H9 (cell line): ENCODE data around the gene RFT1. TPM values are rescaled to one million over a fixed set of nuclear protein-coding genes. Genes with fewer than 3 reads are reported as not detected.

Experiments used
- DNase-seq: peaks from one replicate; pipeline ENCODE4 v3.0.0-alpha.2; 2017
- H2AFZ ChIP-seq: one replicate; pipeline ENCODE4 v1.6.1; 2013; ENCODE audit warnings: mild to moderate bottlenecking, low read length, control low read depth, moderate library complexity
- H2AK5ac ChIP-seq: 2 replicates; pipeline ENCODE4 v1.6.1; 2013; ENCODE audit warnings: low read length, control low read depth, mixed read lengths; ENCODE audit not compliant: insufficient read length
- H2BK120ac ChIP-seq: one replicate; pipeline ENCODE4 v1.6.1; 2013; ENCODE audit warnings: low read depth, mild to moderate bottlenecking, low read length, control low read depth, inconsistent platforms; ENCODE audit not compliant: poor library complexity, severe bottlenecking
- H2BK12ac ChIP-seq: 2 replicates; pipeline ENCODE4 v1.6.1; 2013; ENCODE audit warnings: low read length, control low read depth, mixed read lengths, low read depth; ENCODE audit not compliant: insufficient read length
- H2BK15ac ChIP-seq: 2 replicates; pipeline ENCODE4 v1.6.1; 2013; ENCODE audit warnings: low read depth, low read length, control low read depth
- H2BK20ac ChIP-seq: one replicate; pipeline ENCODE4 v1.6.1; 2013; ENCODE audit warnings: low read depth, mild to moderate bottlenecking, low read length, control low read depth, inconsistent platforms; ENCODE audit not compliant: poor library complexity, severe bottlenecking
- H2BK5ac ChIP-seq: 2 replicates; pipeline ENCODE4 v1.6.1; 2013; ENCODE audit warnings: low read length, control low read depth, mixed read lengths; ENCODE audit not compliant: insufficient read length
- H3K14ac ChIP-seq: 2 replicates; pipeline ENCODE4 v1.6.1; 2013; ENCODE audit warnings: low read length, control low read depth; ENCODE audit not compliant: insufficient read depth
- H3K18ac ChIP-seq: 2 replicates; pipeline ENCODE4 v1.6.1; 2013; ENCODE audit warnings: low read depth, mild to moderate bottlenecking, mixed read lengths, low read length, control low read depth; ENCODE audit not compliant: insufficient read length
- H3K23ac ChIP-seq: 2 replicates; pipeline ENCODE4 v1.6.1; 2013; ENCODE audit warnings: low read length, control low read depth, mixed read lengths, low read depth; ENCODE audit not compliant: insufficient read length
- H3K23me2 ChIP-seq: 2 replicates; pipeline ENCODE4 v1.6.1; 2013; ENCODE audit warnings: low read depth, mild to moderate bottlenecking, mixed read lengths, low read length, control low read depth; ENCODE audit not compliant: insufficient read length, poor library complexity, severe bottlenecking
- H3K27ac ChIP-seq: 2 replicates; pipeline ENCODE4 v1.5.1; 2013; ENCODE audit warnings: low read length, control low read depth, mixed read lengths, low read depth; ENCODE audit not compliant: insufficient read length
- H3K27me3 ChIP-seq: 2 replicates; pipeline ENCODE4 v1.6.1; 2013; ENCODE audit warnings: low read length, control low read depth, inconsistent platforms; ENCODE audit not compliant: insufficient read depth
- H3K4ac ChIP-seq: 2 replicates; pipeline ENCODE4 v1.6.1; 2013; ENCODE audit warnings: low read depth, mild to moderate bottlenecking, control low read depth, inconsistent platforms, low read length, moderate library complexity
- H3K4me1 ChIP-seq: 2 replicates; pipeline ENCODE4 v1.6.1; 2013; ENCODE audit warnings: low read length, control low read depth, inconsistent platforms; ENCODE audit not compliant: insufficient read depth
- H3K4me2 ChIP-seq: 2 replicates; pipeline ENCODE4 v1.6.1; 2013; ENCODE audit warnings: low read length, control low read depth, mixed read lengths; ENCODE audit not compliant: insufficient read length, insufficient read depth
- H3K56ac ChIP-seq: 2 replicates; pipeline ENCODE4 v1.6.1; 2013; ENCODE audit warnings: low read depth, mild to moderate bottlenecking, mixed read lengths, low read length, control low read depth; ENCODE audit not compliant: insufficient read length
- H3K79me1 ChIP-seq: 2 replicates; pipeline ENCODE4 v1.6.1; 2013; ENCODE audit warnings: low read depth, mild to moderate bottlenecking, moderate library complexity, low read length, control low read depth, inconsistent platforms; ENCODE audit not compliant: insufficient read depth, poor library complexity, severe bottlenecking
- H3K79me2 ChIP-seq: 2 replicates; pipeline ENCODE4 v1.6.1; 2013; ENCODE audit warnings: low read length, control low read depth, inconsistent platforms; ENCODE audit not compliant: insufficient read depth
- H3K9ac ChIP-seq: 2 replicates; pipeline ENCODE4 v1.6.1; 2013; ENCODE audit warnings: low read length, control low read depth, mixed read lengths; ENCODE audit not compliant: insufficient read length; ENCODE audit errors: extremely low read depth
- H3K9me3 ChIP-seq: one replicate; pipeline ENCODE4 v1.6.1; 2013; ENCODE audit warnings: low read depth, low read length, inconsistent platforms; ENCODE audit not compliant: control insufficient read depth
- H3T11ph ChIP-seq: one replicate; pipeline ENCODE4 v1.6.1; 2013; ENCODE audit warnings: mild to moderate bottlenecking, low read length, control low read depth, inconsistent platforms
- H4K20me1 ChIP-seq: one replicate; pipeline ENCODE4 v1.6.1; 2013; ENCODE audit not compliant: control insufficient read depth, insufficient read length, insufficient read depth
- H4K5ac ChIP-seq: 2 replicates; pipeline ENCODE4 v1.6.1; 2013; ENCODE audit warnings: low read depth, mild to moderate bottlenecking, mixed read lengths, low read length, control low read depth; ENCODE audit not compliant: insufficient read length
- H4K8ac ChIP-seq: replicated peaks from 2 replicates; pipeline ENCODE4 v1.6.1; 2013; ENCODE audit warnings: low read length, control low read depth, mixed read lengths, low read depth; ENCODE audit not compliant: insufficient read length
- H4K91ac ChIP-seq: 2 replicates; pipeline ENCODE4 v1.6.1; 2013; ENCODE audit warnings: low read depth, mild to moderate bottlenecking, moderate library complexity, mixed read lengths, low read length, control low read depth; ENCODE audit not compliant: insufficient read length
- H3K27ac Mint-ChIP-seq, 3 experiments: 2 replicates in 2 of 3; 3 replicates in 1 of 3; pipeline ENCODE4 v1.8.0; 2020 to 2021; ENCODE audit warnings: mixed read lengths in 3 of 3, mild to moderate bottlenecking in 1 of 3, moderate library complexity in 1 of 3
- H3K27me3 Mint-ChIP-seq: 2 replicates; pipeline ENCODE4 v1.8.0; 2021; ENCODE audit warnings: low read depth, mild to moderate bottlenecking, moderate library complexity, mixed read lengths
- H3K36me3 Mint-ChIP-seq, 3 experiments: 2 replicates in 2 of 3; 3 replicates in 1 of 3; pipeline ENCODE4 v1.8.0; 2020 to 2021; ENCODE audit warnings: low read depth in 3 of 3, mixed read lengths in 3 of 3; ENCODE audit not compliant: insufficient read depth in 1 of 3
- H3K4me1 Mint-ChIP-seq, 2 experiments: 2 replicates each; pipeline ENCODE4 v1.8.0; 2020; ENCODE audit warnings: mixed read lengths in 2 of 2
- H3K4me3 Mint-ChIP-seq, 2 experiments: 2 replicates in 1 of 2; 3 replicates in 1 of 2; pipeline ENCODE4 v1.8.0; 2020 to 2021; ENCODE audit warnings: mild to moderate bottlenecking in 2 of 2, mixed read lengths in 2 of 2, moderate library complexity in 1 of 2
- H3K9me3 Mint-ChIP-seq, 2 experiments: 2 replicates in 1 of 2; 3 replicates in 1 of 2; pipeline ENCODE4 v1.8.0; 2020; ENCODE audit warnings: mild to moderate bottlenecking in 2 of 2, mixed read lengths in 2 of 2, moderate library complexity in 1 of 2
- CTCF ChIP-seq: fragments of 200-600 bp; sonication (generic); conservative IDR thresholded peaks from 3 replicates; pipeline ENCODE4 v1.8.0; 2021; ENCODE audit warnings: antibody characterized with exemption, mild to moderate bottlenecking
- WGBS: extraction: QIAGEN DNeasy Blood & Tissue Kit; methylation state at CpG from one replicate; pipeline ENCODE4 v1.1.7; 2013; ENCODE audit warnings: missing lambda C conversion rate, low lambda C conversion rate, mixed read lengths; ENCODE audit not compliant: insufficient read length; ENCODE audit errors: extremely low coverage; 5-methylcytosine and 5-hydroxymethylcytosine counted together
- total RNA-seq: library from RNA; stranded (reverse); gene quantifications from 2 replicates; pipeline ENCODE4 v1.2.1, GENCODE V29; 2021

The RFT1 gene
- total RNA-seq, 1 experiment from 2014 or later, result 24.1 TPM

GRCh38 chr3:53144862-53145712 is 14.9 kb upstream of the RFT1 start:
- Histone ChIP-seq H3K4ac (no peak overlapping the region), H3K4me2 (no peak overlapping the region), H2BK12ac (no peak overlapping the region), H2AK5ac (no peak overlapping the region), H3K27me3 (no peaks in the 10 kb centered on the region), H3K14ac (no peak overlapping the region), H3K79me1 (no peaks in the 10 kb centered on the region), H3K9me3 (no peaks in the 10 kb centered on the region), H2AFZ (no peak overlapping the region), H4K20me1 (no peaks in the 10 kb centered on the region), H2BK20ac (no peak overlapping the region), H2BK5ac (no peak overlapping the region), H3K56ac (no peak overlapping the region), H3K79me2 (no peaks in the 10 kb centered on the region), H3T11ph (no peak overlapping the region), H3K18ac (no peak overlapping the region), H3K4me1 (no peaks in the 10 kb centered on the region), H2BK120ac (no peak overlapping the region), H2BK15ac (no peak overlapping the region), H3K9ac (no peak overlapping the region), H4K8ac (no peak overlapping the region), H3K23me2 (no peaks in the 10 kb centered on the region), H3K27ac (no peak overlapping the region), H4K91ac (no peak overlapping the region), H3K23ac (no peak overlapping the region), H4K5ac (no peak overlapping the region)
- no peaks in the 10 kb centered on the region for H3K9me3 Mint-ChIP-seq
- WGBS, result no CpG with 5 or more reads among the region's 11 CpGs
- DNase-seq, result no peak
- no peak for TF ChIP-seq CTCF
- peaks cover 3% of the 10 kb centered on the region; the same call in 1 of the 2 replicates for H3K27me3 Mint-ChIP-seq
- H3K36me3 Mint-ChIP-seq, result no peaks in the 10 kb centered on the region
- no peak overlapping the region for H3K27ac Mint-ChIP-seq
- H3K4me1 Mint-ChIP-seq, result peaks cover 6 to 8% of the 10 kb centered on the region in 2 experiments
- no peak overlapping the region for H3K4me3 Mint-ChIP-seq
